ENCODE data around the gene PI4KA.

GRCh38 chr22:20738394-20739089 is 120.1 kb downstream of the PI4KA start:
- TF ChIP-seq CREB5 (CRISPR knock-in tag; IDR thresholded peaks at IDR 0.05; ENCODE audit: low read depth), result no peak
- no peak for TF ChIP-seq ZNF8 (CRISPR knock-in tag; IDR thresholded peaks at IDR 0.05)

Data from SK-N-SH treated with all-trans-retinoic acid at 6 μM for 48 hours (cell line).